ENCODE data around the gene REG4. TPM values are rescaled to one million over a fixed set of nuclear protein-coding genes. Genes with fewer than 3 reads are reported as not detected.
"Not testable (repeated sequence)": the region's sequence is repeated elsewhere in the genome, so short reads cannot be mapped to it uniquely, and the experiment has no call there.

Gene REG4
- total RNA-seq, 1 donor = not detected

- H3K4me3 ChIP-seq (ENCODE audit: low read depth, low read length) = no peak overlapping the region
- TF ChIP-seq CTCF (IDR thresholded peaks at IDR 0.05; ENCODE audit: insufficient read depth, low read length) = no peak
- peak; percentile 62 for DNase-seq (ENCODE audit: low read depth)
Observed at GRCh38 chr1:119794230-119794875, 16.9 kb downstream of the REG4 start.

- no peak for TF ChIP-seq CTCF (IDR thresholded peaks at IDR 0.05; ENCODE audit: insufficient read depth, low read length)
- H3K4me3 ChIP-seq (ENCODE audit: low read depth, low read length) = no peak overlapping the region
- DNase-seq (ENCODE audit: low read depth) = no peak
Observed at GRCh38 chr1:119791377-119791776, 19.9 kb downstream of the REG4 start.

GRCh38 chr1:119790451-119791198 lies 20.6 kb downstream of the REG4 start:
- no peak for TF ChIP-seq CTCF (IDR thresholded peaks at IDR 0.05; ENCODE audit: insufficient read depth, low read length)
- no peak overlapping the region for H3K4me3 ChIP-seq (ENCODE audit: low read depth, low read length)
- DNase-seq (ENCODE audit: low read depth) = no peak

GRCh38 chr1:119787776-119788175 lies 23.5 kb downstream of the REG4 start:
- DNase-seq (ENCODE audit: low read depth) = peak; percentile 78
- no peak for TF ChIP-seq CTCF (IDR thresholded peaks at IDR 0.05; ENCODE audit: insufficient read depth, low read length)
- H3K4me3 ChIP-seq (ENCODE audit: low read depth, low read length) = no peak overlapping the region

GRCh38 chr1:119786473-119787050 lies 24.7 kb downstream of the REG4 start:
- not testable (repeated sequence) for H3K4me3 ChIP-seq (ENCODE audit: low read depth, low read length); DNase-seq (ENCODE audit: low read depth)

- not testable (repeated sequence) for H3K4me3 ChIP-seq (ENCODE audit: low read depth, low read length); DNase-seq (ENCODE audit: low read depth)
Observed at GRCh38 chr1:119786046-119786445, 25.2 kb downstream of the REG4 start.

GRCh38 chr1:119784191-119784781 lies 27.0 kb downstream of the REG4 start:
- no peak overlapping the region for H3K4me3 ChIP-seq (ENCODE audit: low read depth, low read length)
- no peak for TF ChIP-seq CTCF (IDR thresholded peaks at IDR 0.05; ENCODE audit: insufficient read depth, low read length)
- peak; percentile 88 for DNase-seq (ENCODE audit: low read depth)
